NOMO-1 treated with DMSO at 0.1 percent for 48 hours (cell line): ENCODE data around the gene HIPK2.

Experiments used
- DNase-seq: peaks from one replicate; lab custom pipeline; 2025; ENCODE audit not compliant: unreplicated experiment; lab: John Stamatoyannopoulos, UW

The HIPK2 gene

DNA sequence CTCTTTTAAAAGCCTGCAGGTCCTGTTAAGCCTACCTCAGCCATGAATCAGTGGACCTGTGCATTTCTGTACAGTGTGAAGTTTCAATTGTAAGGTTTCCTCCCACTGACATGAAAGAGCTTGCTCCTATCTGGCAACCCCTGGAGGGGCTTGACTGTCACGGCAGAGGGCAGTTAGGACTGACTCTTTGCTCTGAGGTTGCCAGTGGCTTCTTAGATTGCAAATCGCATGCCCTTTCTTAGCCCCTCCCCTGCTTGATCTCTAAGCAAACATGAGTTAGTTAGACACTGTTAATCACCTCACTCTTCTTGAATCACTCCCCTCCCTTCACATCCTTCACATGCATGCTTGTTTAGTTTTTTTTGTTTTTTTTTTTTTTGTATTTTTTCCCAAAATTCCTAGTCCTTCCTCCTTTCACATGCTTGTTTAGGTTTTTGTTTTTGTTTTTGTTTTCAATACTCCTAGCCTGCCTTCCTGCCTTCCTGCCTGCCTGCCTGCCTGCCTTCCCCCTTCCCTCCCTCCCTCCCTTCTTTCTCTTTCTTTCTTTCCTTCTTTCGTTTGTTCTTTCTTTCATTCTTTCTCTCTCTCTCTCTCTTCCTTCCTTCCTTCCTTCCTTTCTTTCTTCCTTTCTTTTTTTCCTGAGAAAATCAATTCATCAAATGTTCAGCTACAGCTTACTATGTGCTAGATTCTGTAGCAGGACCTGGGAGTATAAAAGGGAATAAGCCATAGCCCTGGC is 6.0 kb upstream of the HIPK2 start:
- no peak for DNase-seq

DNA sequence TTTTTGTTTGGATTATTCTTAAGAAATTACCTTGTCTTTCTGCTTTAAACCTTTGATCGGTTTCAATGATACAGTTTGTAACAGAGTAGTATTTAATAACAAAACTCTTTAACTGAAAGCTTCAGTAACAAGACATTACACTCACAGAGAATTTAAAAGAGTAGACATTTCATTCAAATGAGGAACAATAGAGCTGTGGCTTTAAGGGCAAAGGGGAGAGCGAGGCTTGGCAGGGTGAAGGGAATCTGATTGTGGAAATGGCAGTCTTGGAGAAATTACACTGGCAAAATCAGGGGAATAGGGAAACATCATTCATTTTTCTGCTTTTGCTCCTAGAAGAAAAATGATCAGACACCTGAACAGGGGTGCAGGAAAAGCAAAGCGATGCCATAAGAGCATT is 5.1 kb upstream of the HIPK2 start:
- no peak for DNase-seq

DNA sequence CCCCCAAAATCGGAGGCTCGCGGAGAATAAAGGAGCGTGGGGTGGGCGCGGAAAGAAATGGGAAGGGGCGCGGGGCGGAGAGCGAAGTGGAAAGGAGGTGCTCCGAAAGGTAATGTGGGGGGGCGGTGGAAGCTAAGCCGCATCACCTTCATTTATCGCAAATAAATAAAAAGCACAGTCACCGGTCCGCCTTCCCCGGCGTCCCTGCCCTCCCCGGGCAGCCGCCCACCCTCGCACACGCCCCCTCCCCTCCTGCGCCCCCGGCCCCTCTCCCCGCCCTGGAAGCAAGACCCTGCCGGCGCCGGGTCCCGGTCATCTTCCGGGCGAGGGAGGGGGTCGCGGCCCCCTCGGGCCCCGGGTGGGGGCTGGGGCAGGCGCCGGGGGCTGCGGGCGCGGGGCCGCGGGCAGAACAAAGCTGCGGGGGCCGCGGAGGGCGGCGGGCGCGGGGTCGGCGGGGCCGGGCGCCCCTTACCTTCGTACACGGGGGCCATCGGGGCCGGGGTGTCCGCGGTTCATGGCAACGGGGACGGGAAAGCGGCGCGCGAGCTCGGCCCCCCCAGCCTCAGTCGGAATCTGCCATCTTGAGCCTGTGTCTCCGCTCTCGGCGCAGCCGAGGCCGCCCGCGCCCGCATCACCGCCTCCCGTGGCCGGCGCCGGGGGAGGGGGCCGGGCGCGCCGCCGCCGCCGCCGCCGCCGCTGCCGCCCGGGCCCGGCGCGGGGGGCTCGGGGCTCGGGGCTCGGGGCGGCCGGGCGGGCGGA is 486 bp downstream of the HIPK2 start:
- no peak for DNase-seq

DNA sequence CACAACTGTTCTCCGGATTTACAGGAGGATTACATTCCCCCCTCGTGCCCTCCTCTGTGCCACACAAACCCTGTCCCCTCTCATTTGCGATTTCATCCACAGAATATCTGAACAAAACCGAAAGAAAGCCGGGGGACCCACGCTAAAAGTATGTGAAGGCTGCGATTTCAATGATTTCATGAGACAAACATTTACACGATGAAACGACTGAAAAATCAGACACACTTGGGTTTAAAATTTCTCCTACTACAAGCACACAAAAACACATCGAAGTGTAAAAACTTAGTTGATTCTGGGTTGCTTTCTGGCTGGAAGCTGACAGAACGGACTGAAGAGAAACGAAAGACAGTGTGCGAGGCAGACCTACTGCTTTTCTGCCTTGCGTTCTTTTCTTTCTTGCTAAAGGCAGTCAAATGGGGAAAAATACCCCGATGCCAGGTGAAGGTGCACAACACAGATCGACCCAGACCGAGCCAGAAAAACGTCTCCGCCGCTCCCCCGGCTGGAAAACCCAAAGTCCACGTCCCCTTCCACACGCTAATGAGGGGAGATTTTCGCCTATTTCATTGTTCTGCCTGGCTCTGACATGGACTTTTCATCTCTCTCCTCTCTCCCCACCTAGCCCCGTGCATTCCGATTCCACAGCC is 1.2 kb downstream of the HIPK2 start:
- peak; percentile 29 for DNase-seq

DNA sequence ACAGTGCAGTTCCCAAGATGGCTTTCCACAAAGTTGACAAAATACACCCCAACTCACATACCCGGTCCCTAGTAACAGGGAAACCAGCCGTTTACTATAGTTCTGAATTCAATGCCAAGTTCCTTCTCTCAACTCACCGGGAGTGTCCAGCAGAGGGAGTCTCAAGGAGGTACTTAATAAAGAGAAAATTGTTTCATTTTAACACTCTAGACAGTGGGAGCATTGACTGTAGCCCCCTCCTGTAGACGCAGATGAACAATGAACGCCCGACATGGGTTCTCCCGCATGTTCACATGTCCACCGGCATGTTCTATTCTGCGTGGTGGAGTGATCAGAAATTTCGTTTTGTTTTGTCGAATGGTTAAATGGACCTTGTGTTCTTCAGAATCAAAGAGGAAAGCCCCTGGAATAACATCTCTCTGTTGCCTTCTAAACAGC is 1.9 kb downstream of the HIPK2 start:
- DNase-seq: peak; percentile 42

DNA sequence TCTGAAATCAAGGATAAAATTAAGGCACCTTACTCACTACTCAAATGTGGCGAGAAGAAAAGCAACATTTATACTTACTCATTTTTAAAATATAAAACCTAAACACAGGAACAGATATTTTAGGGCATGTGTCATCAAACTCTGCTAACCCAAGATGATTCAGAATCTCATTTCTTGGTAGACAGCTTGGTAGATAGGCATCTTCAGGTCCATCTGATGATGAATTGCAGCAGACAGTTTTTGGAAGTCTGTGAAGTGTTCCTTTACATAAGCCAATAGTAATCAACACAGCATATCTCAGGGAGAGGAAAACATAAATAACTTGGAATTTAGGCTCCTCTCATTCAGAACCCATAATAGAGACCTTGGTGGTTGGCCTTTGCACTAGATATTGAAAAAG is 3.4 kb downstream of the HIPK2 start:
- DNase-seq: no peak

DNA sequence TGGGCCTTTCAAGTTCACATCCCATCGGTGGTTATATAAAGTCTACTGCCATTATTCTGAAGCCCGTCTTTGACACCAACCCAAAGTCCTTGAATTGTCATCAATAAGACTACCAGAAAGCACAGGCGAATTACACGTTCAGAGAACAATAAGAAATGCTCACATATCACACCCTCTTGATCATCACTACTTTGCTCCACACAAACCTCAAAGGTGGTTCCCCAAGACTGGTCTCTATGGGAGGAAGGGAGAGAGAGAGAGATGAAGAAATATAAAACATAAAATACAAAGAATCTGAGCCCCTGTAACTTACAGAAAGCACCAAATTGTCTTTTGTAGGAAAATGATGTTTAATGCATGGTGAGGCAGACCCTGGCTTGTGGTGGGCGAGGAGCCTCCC is 4.4 kb downstream of the HIPK2 start:
- no peak for DNase-seq

DNA sequence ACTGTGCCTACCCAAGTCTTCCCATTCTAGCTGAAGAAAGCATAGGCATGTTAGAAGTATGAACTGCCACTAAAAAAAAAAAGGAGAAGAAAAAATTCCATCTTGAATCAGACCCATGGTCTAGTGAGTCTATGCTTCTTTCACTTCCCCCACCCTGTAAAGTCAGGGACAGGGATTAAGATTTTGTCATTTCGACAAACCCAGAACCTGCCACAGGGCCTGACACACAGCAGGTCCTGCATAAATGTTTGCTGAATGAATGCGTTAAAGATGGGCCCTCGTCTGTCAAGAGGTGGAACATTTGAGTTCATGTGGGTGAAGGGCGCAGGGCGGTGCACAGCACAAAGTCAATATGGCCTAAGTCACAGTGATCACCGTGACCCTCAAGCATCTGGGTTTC is 4.9 kb downstream of the HIPK2 start:
- peak; percentile 46 for DNase-seq

DNA sequence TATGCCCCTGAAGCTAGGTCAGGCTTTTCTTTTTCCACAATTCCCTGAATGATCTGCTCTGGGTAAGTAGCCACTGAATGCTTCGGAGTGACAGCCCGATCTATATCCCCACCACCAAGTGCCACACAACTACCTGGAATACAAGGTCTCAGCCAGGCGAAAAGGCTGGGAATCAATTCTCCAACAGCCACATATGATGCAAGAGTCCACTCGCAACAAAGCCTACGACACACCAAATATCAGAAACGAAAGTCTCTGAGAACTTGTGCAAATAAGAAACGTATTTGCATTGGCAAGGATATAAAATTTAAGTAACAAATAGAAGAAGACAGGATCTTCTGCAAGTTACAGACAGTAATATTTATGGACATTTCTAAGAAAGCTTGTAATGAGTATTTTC is 5.7 kb downstream of the HIPK2 start:
- DNase-seq: no peak

DNA sequence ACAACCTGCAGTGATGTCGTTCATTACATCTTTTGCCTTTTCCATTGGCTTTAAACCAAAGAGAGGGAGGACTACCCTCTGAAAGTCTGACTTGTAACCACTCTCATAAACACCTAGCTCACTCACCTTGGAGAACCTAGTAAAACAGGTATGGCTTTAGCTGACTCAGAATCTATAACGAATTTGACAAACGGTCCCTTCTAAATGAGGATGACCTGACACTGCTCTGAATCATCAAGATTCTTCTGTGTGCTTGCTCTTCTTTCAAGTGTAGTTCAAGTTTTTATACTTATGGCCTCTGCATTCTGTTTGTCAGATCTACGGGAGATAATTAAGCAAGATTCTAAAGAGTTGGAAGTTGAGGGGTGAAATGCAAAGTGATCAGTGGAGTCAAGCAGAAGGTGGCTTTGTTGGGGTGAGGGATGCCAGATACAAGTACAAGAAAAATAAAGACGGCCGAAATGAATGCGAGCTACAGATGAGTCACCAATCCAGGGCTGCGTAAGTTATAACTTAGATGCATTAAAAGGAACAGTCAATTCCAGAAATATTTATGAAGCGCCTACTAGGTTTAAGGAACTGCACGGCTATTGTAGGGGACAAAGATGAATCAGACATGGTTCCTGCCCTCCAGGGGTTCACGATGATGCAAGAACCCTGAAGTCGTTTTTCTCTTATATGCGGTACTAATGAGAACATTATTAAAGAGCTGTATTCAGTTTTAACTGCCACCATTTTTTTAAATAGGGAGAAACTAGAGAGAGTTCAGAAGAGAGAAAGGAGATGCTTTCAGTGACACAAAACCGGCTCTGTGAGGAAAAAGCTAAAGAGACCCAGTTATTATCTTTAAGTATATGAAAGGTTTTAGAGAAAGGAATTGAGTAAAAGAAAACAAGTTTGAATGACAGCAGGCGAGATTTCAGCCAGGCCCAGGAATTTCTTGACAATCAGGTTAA is 6.5 kb downstream of the HIPK2 start:
- peak; percentile 29 for DNase-seq

DNA sequence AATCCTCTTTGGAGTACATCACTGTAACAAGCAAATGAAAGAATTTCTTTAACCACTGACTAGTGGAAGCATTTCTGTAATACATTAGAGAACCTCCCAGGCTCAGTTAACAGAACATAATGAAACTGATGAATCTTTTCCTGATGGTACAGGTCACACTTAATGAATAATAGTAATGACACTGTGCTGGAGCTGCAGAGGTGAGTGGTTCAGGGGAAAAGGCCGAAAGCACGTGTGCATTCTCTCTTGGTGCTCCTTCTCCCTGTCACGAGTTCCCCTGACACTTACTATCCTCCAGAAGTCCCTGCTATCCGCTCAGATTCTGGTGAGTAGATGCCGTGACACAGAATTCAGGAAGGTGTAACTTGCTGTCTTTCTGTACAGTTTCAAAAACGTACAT is 8.0 kb downstream of the HIPK2 start:
- no peak for DNase-seq

DNA sequence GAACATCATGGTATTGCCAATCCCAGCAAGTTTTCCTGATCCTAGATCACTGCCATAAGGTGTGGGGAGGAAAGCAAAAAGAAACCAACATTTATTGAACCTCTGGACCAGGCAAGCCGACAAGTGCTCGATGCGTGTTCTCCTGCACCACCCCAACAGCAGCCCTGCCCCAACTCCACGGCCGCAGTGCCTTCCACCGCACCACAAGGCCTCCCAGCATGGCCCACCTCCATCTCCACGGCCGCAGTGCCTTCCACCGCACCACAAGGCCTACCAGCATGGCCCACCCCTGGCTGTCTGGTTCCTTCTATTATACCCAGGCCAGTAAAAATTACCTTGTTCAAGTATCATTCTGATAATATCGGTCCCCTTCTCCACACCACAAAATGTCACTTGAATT is 8.7 kb downstream of the HIPK2 start:
- DNase-seq: no peak

DNA sequence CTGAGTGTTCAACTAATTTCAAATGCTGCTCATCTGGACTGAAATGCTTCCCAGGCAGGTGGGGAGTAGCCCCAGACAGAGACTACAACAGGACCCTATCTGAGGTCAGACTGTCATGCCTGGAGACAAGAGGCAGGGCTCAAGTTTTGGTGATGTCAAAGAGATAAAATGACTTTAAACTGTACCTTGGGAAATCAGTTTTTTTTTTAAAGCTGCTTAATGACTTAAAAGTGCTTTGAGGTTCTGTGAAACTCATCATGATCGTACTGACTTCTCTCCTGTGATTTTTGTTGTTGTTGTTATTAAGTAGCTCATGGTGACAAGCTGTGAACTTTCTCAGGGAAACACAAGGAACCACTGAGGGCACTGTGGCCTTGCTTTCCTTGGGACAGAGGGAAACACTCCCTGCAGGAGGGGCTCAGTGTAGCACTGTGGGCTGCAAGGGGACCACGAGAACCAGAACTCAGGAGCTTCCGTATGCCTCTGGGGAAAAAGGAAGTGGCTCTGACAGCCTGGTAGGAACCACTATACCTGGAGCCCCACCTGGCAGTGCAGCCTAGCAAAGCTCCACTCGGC is 9.5 kb downstream of the HIPK2 start:
- no peak for DNase-seq

DNA sequence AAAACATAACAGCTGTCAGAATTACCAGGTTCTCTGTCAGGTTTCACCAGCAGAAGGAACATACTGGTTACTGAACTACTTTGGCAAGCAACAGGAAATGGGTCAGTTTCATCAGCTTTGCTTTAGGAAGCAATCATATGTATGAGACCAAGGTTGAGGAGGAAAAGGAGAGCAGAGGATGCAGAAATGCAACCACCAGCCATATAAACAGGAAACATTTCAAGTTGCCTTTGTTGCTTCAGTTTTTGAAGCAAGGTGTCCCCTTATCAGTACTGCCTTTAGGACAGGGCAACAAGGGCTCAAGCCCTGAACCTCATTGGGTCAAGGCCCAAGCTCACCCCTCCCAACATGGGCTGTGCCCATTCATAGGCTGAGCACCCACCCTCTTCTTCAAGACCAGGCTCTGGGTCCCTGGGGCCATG is 10.2 kb downstream of the HIPK2 start:
- DNase-seq: peak; percentile 63

DNA sequence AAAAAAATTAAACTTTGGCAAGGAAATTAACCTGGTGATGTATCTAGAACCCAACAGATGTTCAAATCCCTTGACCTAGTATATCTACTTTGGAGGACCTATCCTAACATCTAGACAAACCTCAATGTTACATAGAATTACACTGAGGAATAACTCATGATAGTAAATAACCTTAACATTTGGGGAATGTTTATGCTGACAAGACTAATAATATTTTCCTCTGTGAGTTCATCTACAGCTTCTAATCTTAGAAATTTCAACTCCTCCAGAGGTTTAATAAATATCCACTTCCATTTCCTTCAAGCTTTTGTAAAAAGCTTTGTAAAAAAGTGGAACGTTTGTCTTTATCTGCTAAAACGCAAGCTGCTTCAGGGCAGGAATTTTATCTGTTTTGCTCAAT is 12.7 kb downstream of the HIPK2 start:
- DNase-seq: no peak

DNA sequence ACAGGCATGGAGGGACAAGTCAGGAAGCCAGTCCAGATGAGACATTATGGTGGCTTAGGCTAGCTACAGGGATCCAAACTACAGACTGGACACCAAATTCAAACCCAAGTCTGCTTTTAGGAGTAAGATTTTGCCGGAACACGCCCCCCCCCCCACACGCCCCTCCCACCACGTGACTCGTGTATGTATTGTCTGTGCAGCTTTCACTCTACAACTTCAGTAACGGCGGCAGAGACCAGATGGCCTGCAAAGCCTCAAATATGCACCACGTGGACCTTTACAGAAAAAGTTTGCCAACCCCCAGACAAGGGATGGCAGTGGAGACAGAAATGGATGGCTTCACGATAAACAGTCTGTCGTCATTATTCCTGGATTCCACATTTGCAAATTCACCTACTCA is 14.5 kb downstream of the HIPK2 start:
- DNase-seq: no peak

DNA sequence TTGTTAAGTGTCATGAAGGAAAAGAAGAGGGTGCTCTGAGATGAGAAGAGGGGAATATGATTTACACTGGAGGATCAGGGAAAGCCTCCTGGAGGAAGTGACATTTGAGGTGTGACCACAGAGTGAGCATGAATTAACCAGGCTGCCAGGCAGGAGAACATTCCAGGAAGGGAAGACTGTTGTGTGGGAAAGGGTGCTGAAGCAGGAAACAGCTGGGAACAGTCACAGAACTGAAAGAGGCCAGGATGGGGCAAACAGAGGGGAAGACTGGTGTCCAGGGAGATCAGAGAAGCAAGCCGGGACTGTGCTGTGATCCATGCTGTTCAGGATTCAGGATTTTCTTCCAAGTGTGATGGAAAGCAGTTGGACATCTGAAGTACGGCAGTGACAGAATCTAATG is 14.9 kb downstream of the HIPK2 start:
- DNase-seq: no peak

DNA sequence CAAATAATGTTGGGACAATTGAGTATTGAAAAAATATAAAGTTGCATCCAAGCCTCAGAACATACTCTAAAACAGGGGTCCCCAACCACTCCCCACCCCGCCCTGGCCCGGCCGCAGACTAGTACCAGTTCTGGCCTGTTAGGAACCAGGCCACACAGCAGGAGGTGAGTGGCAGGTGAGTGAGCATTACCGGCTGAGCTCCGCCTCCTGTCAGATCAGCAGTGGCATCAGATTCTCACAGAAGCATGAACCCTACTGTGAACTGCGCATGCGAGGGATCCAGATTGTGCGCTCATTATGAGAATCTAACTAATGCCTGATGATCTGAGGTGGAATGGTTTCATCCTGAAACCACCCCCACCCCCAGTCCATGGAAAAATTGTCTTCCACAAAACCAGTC is 19.4 kb downstream of the HIPK2 start:
- no peak for DNase-seq

DNA sequence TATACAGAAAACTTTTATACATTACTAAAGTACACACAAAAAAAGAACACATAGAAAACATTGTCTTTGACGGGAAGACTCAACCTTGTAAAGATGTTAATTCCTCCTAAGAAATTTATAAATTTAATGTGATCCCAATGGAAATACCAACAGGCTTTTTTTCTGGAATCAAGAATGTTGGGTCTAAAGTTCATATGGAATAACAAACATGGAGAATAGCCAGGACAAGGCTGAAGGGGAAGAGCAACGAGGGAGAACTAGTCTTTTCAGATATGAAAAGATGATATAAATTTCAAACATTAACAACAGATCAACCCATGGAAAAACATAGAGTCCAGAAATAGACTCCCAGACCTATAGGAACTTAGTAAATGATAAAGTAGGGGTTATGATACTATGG is 19.8 kb downstream of the HIPK2 start:
- no peak for DNase-seq

DNA sequence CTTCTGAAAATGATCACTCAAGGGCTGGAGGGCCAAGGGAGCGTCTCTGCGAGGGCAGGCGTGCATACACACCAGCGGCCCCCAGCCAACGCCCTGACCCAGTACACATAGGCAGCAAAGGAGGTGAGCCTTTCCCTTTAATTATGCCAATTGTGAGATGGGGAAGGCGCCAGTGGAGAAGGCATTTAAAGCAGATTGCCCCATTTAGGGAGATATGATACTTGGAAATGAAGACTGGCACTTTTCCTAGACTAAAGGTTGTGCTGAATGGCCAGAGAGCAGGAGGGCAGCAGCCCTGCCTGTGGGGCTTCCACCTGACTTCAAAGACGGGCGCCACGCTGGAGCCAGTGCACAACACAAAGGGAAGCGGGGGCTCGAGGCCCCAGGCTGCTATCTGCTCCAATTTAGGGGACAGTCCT is 24.1 kb downstream of the HIPK2 start:
- no peak for DNase-seq
